Activated CD8-positive, alpha-beta memory T cell treated with anti-CD3 and anti-CD28 coated beads for 4 hours (primary cell): ENCODE results near the gene GRIA4.
"Not testable (repeated sequence)": the region's sequence is repeated elsewhere in the genome, so short reads cannot be mapped to it uniquely, and the experiment has no call there.

Experiments
- DNase-seq, 2 donors: peaks; one replicate each; pipeline ENCODE4 v3.0.0-alpha.2; 2020; ENCODE audit warnings: low read depth in 2 of 2

Gene GRIA4

GRCh38 chr11:106001304-106002012 is 391.6 kb downstream of the GRIA4 start:
- DNase-seq: no peak

DNA sequence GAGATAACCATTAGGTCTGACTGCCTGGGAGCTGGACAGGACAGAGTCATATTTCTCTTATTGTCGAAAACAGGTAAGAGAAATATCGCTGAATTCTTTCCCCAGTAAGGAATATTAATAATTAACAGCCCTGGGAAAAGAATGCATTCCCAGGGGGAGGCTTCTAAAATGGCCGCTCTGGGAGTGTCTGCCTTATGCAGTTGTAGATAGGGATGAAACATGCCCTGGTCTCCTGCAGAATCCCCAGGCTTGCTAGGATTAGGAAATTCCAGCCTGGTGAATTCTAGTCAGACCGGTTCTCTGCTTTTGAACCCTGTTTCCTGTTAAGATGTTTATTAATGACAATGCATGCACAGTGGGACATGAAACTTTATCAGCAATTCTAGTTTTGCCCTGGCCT is 393.2 kb downstream of the GRIA4 start:
- DNase-seq: not testable (repeated sequence)

GRCh38 chr11:106011481-106011880 is 401.6 kb downstream of the GRIA4 start:
- no peak for DNase-seq

DNA sequence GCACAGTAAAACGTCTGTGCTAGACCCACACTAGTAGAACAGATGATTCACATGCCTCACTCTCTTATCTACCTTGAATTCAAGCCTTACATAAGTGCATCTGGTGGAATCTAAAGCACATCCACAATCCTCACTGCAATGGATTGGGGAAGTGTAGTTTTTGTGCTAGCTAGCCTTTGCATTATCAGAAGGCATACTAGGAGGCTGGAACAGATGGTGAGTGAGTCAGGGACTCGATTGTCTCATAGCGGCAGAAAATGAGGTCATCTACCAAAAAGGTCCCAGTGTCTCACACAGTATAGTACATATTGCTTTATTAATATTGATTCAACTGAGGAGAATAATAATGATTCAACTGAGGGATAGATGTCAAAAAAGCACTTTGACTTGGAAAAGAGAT is 402.9 kb downstream of the GRIA4 start:
- DNase-seq: no peak

- DNase-seq: no peak
Measured at GRCh38 chr11:106014035-106014434, 404.2 kb downstream of the GRIA4 start.

DNA sequence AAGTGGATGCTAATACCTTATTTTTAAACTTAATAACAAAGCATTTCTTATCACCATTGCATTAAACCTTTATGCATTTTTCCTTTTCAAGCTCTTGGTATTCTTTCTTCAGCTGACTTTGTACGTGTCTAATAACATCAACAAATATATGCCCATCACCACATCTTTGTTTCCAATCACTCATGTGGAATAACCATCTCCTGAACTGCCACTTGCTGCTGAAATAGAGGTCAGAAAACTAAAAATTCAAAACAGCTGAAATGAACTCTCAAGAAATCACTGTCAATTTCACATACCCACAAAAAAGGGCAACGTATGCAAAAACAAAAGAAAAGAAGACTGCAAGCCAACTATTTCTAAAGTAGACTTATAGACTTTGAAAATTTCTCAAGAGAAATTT is 404.7 kb downstream of the GRIA4 start:
- no peak for DNase-seq

- DNase-seq: no peak
Measured at GRCh38 chr11:106015066-106015465, 405.2 kb downstream of the GRIA4 start.

DNA sequence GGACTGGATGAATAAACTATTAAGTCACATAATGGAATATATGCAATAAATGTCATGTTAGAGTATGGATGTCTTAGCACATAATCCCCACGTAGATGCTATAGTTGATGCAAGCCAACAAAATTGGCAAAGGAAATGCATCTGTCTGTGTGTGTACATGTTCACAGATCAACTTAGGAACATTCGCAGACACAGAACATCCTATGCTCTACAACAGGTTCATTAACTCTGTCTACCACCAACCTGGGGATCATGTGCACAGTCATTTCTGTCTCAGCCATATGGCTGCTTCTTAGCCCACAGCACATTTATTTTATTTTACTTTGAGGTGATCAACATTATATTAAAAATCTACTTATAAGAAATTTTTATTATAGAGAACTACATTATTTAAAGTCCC is 407.2 kb downstream of the GRIA4 start:
- DNase-seq: no peak

DNA sequence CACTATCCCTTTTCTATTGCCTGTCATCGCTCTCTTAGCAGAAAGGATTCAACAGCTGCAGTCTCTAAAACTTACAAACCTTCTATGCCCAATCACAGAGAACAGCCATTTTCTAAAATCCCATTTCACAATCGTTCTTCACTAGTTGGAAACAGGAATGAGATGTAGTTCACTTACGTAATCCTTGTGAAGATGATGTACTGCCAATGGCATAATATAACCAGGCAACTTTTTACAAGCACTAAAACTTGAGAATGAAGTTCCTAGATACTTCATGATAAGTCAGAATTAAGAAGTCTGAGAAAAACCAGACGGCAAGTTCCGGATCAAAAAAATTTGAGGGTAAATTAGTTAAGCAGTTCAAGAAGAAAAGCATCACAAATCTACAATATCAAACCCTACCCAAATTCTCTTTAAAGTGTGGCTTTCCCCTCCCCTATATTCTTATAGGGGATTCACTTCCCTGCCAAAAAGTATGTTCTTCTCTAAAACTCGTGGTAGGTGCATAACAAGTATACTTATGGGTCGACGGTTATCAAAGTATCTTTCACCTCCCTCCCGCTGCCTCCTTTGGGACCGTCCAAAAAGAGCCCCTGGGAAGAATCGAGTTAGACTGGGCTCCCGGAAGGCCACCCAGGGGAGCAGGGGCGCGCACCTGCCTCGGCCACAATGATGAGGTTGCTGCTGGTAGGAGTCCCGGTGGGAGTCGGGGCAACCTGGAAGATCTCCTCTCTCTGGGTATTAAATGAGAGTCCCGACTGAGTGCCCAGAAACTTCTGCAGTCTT is 411.5 kb downstream of the GRIA4 start:
- no peak for DNase-seq

DNA sequence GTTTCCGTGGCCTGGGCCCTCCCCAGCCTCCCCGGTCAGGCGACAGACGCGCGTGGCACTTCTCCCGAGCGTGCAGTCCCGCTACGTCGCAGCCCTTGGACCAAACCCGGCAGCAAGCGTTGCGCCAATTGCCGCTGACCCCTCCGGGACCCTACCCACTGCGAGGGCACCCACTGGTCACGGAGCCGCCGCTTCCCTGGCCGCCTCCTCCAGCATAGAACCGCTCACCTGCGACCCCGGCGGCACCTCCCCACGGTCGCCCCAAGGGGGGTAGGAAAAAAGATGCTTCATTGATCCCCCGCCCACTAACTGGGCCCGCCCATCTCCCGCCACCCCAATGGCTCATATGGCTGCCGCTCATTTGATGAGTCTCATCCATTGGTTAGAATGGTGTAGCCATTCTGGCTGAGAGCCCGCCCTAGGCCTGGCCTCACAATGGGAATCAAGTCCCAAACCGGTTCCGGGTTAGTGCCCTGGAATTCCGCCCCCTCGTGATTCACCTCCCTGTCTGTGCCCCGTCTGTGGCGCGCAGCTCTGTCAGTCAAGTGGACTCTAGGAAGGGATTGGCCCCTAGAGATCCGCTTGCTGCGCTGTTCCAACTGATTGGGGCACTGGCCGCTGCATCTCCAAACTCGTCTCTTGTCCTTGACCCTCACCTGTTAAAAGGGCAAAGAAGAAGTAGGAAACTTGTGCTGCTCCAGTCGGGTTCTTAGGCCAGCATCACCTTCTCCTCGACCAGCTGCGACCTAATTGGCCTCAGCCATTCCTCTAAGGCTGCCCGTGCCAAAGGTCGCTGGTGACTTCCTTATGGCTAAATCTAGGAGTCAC is 412.3 kb downstream of the GRIA4 start, which contains the start of gene MSANTD4:
Gene MSANTD4, minus strand, starts transcription at position 274 of the 828 bp plus-strand sequence. CDS start 11,323 bp downstream, outside the sequence.
- DNase-seq: peak; percentile 93 to 94

DNA sequence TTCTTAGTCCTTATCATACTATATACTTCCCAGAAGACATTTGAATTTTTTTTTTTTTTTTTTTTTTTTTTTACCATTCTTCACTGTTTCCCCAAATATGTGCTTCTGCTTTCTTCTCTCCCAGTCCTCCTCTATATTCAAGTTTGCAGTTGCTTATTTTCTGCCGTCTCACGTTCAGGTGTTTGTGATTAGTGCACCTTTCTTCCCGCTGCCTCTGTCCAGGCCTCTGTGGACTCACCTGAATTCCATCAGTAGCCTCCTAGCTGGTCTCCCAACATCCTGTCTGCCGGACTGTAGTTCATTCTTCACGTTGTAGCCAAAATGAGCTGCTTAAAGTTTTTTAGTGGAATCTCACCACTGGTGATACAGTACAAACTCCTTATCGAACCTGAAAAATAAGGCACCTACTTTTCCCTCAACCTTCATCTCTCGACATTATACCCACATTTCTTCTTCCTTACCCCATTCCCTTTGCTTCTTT is 413.0 kb downstream of the GRIA4 start:
- DNase-seq: no peak

DNA sequence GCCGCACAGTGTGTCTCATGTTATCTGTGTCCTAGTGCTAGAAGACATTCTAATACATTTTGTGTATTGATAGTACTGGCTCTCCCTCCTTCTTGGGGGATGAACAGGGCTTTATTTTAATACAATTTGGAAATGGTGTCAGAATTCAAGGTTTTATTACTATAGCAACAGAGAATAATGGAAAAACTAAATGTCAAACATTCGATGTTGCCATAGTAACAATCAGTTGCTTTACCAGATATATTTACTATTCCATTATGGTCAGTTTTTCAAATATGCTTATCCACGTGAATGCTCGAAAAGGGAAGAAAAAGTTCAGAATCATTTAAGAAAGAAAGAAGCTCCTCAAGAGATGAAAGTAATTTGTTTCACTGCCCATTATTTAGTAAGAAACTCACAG is 420.7 kb downstream of the GRIA4 start:
- DNase-seq: no peak

DNA sequence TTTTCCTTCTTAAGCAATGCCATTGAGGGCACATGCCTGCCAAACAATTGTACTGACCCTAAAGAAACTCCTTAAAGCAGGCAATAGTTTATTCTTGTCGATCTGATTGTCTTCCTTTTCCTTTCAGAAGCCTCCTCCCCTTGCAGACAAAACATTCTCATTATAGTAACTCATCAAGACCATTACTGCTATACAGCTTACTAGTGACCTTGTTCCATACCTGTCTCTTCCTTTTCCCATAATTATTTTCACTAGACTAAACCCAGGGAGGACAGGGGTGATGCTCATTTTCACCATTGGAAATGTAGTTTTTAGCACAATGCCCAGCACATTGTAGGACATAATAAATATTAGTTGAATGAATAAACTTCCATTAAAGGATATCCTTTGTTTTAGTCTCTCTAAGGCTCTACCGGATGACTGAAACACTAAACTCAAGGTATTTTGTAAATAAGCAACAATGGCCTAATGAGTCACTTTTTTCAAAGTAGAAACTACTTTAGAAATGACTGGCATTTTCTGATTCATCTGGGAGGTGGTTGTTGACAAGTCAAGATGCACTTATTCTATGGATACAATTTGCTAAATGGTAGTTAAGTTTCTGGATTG is 421.4 kb downstream of the GRIA4 start:
- no peak for DNase-seq
